Mucosa of rectum (tissue), 2 donors: Measurements from ENCODE around the gene STX18.

Source experiments
- H3K27ac ChIP-seq, 2 donors: one replicate each; pipeline ENCODE4 v1.7.0; 2013; ENCODE audit warnings: inconsistent platforms in 2 of 2, low read depth in 2 of 2, low read length in 2 of 2
- H3K27me3 ChIP-seq, 2 donors: one replicate each; pipeline ENCODE4 v1.7.0; 2013; ENCODE audit warnings: low read length in 2 of 2; ENCODE audit not compliant: control insufficient read depth in 2 of 2, insufficient read depth in 2 of 2
- H3K36me3 ChIP-seq, 2 donors: one replicate each; pipeline ENCODE4 v1.7.0; 2013; ENCODE audit warnings: low read length in 2 of 2; ENCODE audit not compliant: control insufficient read depth in 2 of 2, insufficient read depth in 2 of 2
- H3K4me1 ChIP-seq, 2 donors: one replicate each; pipeline ENCODE4 v1.7.0; 2013; ENCODE audit warnings: low read length in 2 of 2, mild to moderate bottlenecking in 1 of 2; ENCODE audit not compliant: control insufficient read depth in 2 of 2, insufficient read depth in 2 of 2
- H3K4me3 ChIP-seq, 2 donors: one replicate each; pipeline ENCODE4 v1.7.0; 2013; ENCODE audit warnings: low read length in 2 of 2
- H3K9ac ChIP-seq, 2 donors: one replicate each; pipeline ENCODE4 v1.7.0; 2013; ENCODE audit warnings: low read length in 2 of 2, low read depth in 1 of 2, mild to moderate bottlenecking in 1 of 2
- H3K9me3 ChIP-seq, 2 donors: one replicate each; pipeline ENCODE4 v1.7.0; 2013; ENCODE audit warnings: low read length in 2 of 2; ENCODE audit not compliant: control insufficient read depth in 2 of 2
- donor health status: healthy.
- donor health status: Normal muscosa, but diverticular disease.

STX18 gene

DNA sequence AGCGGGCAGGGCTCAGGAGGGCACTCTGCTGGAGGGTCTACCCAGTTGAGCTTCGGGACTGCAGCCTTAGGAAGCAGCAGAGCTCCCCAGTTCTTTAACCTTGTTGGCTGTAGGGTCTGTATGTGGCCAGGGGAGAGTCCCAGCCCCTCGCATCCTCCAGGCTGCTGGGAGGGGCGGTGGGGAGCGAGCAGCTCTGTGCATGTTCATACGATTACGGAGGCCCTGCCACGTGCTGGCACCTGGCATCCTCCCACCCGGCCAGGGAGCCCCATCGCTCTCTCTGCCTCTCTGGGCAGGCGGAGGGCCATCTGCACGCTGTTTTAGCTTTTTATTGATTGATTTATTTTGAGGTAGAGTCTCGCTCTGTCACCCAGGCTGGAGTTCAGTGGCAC is 133.7 kb downstream of the STX18 start:
- no peaks in the 10 kb centered on the region for H3K9me3 ChIP-seq
- no peak overlapping the region for H3K9ac ChIP-seq
- no peak overlapping the region for H3K27ac ChIP-seq
- no peak overlapping the region for H3K4me3 ChIP-seq
- no peaks in the 10 kb centered on the region for H3K4me1 ChIP-seq
- H3K27me3 ChIP-seq: peaks cover 0 to 3% of the 10 kb centered on the region in 2 donors
- H3K36me3 ChIP-seq: no peaks in the 10 kb centered on the region

DNA sequence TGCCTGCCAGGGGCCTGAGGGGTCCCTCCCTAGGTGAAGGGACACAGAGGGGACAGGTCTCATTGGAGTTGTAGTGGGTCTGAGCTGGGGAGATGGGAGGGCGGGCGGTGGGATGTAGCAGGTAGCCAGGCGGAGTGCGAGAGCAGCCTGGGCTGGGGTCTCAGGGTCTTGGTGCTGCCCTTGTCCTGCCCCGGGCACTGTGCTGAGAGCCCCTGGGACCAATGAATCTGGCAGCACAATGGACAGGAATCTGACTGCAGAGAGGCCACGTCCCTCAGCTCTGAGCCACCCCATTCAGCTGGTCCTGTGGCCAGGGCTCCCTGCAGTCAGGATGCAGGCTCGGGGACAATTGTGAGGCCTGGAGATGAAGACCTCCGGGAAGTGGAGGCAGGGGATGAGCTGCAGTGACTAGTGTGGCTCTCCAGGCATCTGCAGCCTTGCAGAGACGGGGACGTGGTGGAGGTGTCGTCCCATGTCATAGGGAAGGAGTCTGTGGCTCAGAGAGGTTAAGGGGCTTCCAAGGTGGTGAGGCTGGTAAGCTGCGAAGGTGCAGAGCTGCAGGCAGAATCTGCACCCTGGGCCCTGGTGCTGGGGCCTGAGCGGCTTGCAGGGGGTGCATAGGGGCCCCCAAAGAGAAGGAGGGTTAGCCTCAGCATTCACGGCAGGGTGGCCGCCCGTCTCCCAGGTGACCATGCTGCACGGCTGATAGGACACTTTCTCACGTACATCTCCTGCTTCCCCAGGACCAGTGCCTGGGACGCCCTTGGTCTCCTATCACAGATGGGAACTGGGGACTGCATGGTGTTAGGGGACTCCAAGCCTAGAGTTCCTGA is 134.3 kb downstream of the STX18 start:
- Histone ChIP-seq H3K4me3 (no peak overlapping the region), H3K9ac (no peak overlapping the region), H3K27me3 (peaks cover 0 to 3% of the 10 kb centered on the region in 2 donors), H3K36me3 (no peaks in the 10 kb centered on the region), H3K4me1 (no peaks in the 10 kb centered on the region), H3K9me3 (no peaks in the 10 kb centered on the region), H3K27ac (no peak overlapping the region)

DNA sequence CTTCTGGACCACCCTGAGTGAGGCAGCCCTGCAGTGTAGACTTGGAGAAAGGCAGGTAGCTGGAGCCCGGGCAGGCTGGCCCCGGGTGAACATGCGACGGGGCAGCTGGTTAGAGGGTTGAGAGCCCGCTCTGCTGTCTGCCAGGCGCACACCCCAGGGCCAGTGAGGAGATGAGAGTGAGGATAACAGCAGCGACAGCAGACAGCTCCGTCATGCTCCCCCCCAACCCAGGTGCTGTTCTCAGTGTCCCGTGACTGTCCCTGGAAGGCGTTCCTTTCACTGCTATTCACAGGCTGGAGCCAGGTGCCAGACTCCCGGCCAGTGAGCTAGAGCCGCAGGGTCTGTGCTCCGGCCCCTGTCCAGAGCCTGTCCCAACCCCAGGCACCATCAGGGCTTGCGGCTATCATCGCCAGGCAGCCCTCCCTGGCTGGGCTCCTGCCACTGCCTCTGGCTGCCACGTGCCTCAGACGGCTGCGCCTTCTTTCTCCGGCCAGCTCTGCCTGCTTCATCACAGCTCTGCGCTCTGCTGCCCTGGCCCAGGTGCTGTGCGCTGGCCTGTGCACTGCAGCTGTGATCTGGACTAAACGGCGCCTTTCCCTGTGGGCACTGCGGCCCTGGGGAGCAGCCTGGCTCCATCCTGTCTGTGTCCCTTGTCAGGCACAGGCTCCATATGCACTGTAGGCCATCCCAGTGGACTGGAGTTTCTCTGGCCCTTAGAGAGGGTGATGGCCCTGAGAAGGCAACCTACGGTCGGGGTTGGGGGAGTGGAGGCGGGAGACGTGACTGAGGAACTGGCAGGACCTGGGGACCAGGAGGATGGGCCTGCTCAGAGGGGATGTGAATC is 135.2 kb downstream of the STX18 start:
- Histone ChIP-seq H3K36me3 (no peaks in the 10 kb centered on the region), H3K4me1 (no peaks in the 10 kb centered on the region), H3K27me3 (peaks cover 0 to 3% of the 10 kb centered on the region in 2 donors), H3K27ac (no peak overlapping the region), H3K9me3 (no peaks in the 10 kb centered on the region), H3K4me3 (no peak overlapping the region), H3K9ac (no peak overlapping the region)

DNA sequence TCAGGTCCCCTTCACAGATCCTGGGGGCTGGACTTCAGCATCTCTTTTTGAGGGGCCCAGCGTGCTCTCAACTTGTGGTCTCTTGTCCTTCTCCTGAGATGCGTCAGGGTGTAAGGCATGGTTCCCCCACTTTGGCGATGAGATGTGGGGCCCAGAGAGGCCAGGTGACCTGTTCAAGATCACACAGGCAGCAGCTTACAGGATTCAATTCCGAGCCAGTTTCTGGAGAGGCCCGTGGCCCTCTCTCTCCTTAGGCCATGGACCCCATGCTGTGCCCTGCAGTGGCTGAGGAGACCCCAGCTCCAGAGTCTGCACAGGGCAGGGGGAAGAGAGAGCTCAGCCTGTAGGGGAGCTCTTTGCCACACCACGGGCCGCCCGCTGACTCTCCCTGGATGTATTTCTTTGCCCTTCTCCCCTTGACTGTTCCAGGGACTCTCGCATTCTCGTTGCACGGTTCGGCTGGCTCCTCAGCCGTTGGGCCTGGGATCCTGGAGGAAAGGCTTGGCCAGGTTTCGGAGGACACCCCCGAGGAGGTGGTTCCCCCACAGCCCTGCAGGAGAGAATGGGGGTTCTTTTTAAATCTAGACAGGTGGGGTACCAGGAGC is 136.4 kb downstream of the STX18 start:
- H3K27me3 ChIP-seq: peaks cover 0 to 3% of the 10 kb centered on the region in 2 donors
- no peaks in the 10 kb centered on the region for H3K4me1 ChIP-seq
- no peaks in the 10 kb centered on the region for H3K9me3 ChIP-seq
- H3K9ac ChIP-seq: no peak overlapping the region
- H3K36me3 ChIP-seq: no peaks in the 10 kb centered on the region
- H3K27ac ChIP-seq: no peak overlapping the region
- no peak overlapping the region for H3K4me3 ChIP-seq

DNA sequence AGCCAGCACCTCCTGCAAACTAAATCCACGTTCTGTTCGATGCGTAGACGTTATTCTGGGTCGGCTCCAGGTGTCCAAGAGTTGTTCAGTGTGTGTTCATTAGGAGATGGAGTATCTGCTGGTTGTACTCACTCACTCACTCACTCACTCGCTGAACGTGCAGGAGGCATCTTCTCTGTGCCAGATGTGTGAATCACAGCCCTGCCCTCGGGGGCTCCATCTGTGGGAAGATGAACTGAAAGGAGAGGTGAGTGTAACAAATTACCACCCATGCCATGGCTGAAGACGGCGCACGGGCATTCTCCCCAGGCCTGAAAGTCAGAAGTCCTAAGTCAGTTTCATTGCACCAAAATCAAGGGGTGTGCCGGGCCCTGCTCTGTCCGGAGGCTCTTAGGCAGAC is 138.9 kb downstream of the STX18 start:
- H3K27me3 ChIP-seq: peaks cover 2 to 3% of the 10 kb centered on the region in 2 donors

DNA sequence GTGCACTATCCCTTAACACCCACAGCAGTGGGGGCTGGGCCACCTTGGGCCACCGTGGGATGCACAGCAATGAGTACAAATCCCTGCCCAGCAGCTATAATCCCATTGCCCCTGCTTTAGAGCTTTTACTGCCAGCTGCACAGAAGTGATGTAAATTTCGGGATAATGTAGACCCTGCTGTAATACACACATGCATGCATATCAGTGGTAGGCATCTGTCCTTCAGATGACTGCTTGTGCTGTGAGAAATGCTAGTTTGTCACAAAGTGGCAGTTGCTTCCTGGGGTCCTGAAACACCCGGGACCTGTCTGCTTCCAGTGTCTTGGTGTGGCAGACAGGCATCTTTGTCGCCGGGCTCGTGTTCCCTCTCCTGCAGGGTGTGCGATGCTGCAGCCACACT is 140.8 kb downstream of the STX18 start:
- H3K9me3 ChIP-seq: no peaks in the 10 kb centered on the region
- H3K36me3 ChIP-seq: no peaks in the 10 kb centered on the region
- no peaks in the 10 kb centered on the region for H3K4me1 ChIP-seq
- H3K9ac ChIP-seq: no peak overlapping the region
- no peak overlapping the region for H3K4me3 ChIP-seq
- H3K27me3 ChIP-seq: peaks cover 0 to 2% of the 10 kb centered on the region in 2 donors
- no peak overlapping the region for H3K27ac ChIP-seq

More for the DNA sequence above, 138.9 kb downstream of the STX18 start:
- H3K4me3 ChIP-seq: no peak overlapping the region
- no peaks in the 10 kb centered on the region for H3K9me3 ChIP-seq
- H3K27ac ChIP-seq: no peak overlapping the region
- H3K9ac ChIP-seq: no peak overlapping the region
- H3K36me3 ChIP-seq: no peaks in the 10 kb centered on the region
- no peaks in the 10 kb centered on the region for H3K4me1 ChIP-seq

DNA sequence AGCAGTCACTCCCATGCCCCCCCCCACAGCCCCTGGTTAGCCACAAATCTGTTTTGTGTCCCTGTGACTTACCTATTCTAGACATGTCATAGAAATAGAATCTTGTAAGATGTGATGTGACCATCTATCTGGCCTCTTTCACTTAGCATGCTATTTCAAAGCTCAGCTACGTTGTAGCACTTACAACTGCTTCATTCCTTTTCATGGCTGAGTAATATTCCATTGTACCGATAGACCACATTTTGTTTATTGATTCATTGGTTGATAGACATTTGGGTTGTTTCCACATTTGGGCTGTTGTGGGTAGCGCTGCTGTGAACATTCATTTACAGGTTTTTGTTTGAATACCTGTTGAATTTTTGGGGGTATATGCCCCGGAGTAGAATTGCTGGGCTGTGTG is 143.4 kb downstream of the STX18 start:
- Histone ChIP-seq H3K9me3 (no peaks in the 10 kb centered on the region), H3K27me3 (peaks cover 0 to 2% of the 10 kb centered on the region in 2 donors), H3K36me3 (no peaks in the 10 kb centered on the region), H3K9ac (no peak overlapping the region), H3K27ac (no peak overlapping the region), H3K4me1 (no peaks in the 10 kb centered on the region), H3K4me3 (no peak overlapping the region)

DNA sequence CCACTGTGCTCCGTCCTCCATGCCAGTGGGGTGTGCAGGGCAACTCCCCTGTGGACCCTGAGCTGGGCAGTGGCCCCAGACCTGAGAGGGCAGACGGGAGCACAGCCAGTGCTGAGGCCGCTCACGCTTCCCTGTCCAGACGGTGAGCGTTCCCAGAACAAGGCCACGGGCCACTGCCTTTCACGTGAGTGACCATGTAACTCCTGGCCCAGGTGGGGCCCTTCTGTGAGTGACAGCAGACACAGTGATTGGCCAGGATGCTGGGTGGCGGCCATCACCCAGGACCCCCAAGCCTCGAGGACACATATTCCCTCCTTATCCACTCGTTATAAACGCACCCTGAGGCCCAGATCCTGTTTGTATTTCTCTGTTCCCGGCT is 144.4 kb downstream of the STX18 start:
- peaks cover 0 to 2% of the 10 kb centered on the region in 2 donors for H3K27me3 ChIP-seq
- peak overlapping the region; percentile 9 to 27 for H3K27ac ChIP-seq
- H3K4me3 ChIP-seq: no peak overlapping the region
- no peaks in the 10 kb centered on the region for H3K36me3 ChIP-seq
- H3K9ac ChIP-seq: no peak overlapping the region
- H3K9me3 ChIP-seq: no peaks in the 10 kb centered on the region
- H3K4me1 ChIP-seq: no peaks in the 10 kb centered on the region

DNA sequence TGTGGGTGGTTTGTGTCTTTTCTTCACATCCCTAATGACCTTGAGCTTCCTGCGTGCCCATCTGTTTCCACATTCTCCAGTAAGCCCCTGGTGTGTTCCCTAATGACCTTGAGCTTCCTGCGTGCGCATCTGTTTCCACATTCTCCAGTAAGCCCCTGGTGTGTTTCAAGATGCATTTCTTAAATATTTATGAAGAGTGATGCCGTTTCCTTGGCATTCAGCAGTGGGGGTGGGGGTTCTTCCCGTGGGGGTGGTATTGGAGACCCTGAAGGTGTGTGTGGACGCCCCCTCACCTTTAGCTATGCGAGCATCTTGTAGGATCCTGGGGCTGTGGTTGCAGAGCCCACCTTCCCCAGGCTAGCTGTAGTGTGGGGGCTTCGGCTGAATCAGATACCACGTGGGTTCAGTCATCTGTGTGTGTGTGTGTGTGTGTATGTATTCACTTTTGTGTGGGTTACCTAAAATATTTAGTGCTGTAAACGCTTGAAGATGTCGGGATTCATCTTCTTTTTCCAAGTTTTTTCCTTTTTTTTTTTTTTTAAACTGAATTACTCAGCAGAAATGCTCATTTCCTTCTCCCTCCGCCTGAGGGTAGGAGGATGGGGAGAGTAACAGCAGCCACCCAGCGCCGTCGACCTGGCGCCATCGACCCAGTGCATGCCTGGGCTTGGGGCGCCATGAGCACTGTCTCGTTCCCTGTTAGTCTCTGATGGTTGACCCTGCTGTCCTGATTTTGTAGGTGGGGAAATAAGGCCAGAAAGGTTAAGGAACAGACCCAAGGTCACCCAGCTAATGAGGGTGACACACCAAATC is 145.0 kb downstream of the STX18 start:
- H3K27ac ChIP-seq: peak overlapping the region; percentile 47 to 52
- no peaks in the 10 kb centered on the region for H3K36me3 ChIP-seq
- no peak overlapping the region for H3K9ac ChIP-seq
- peaks cover 0 to 2% of the 10 kb centered on the region in 2 donors for H3K27me3 ChIP-seq
- no peaks in the 10 kb centered on the region for H3K9me3 ChIP-seq
- H3K4me3 ChIP-seq: no peak overlapping the region
- H3K4me1 ChIP-seq: no peaks in the 10 kb centered on the region
